KMS-11 (cell line): ENCODE results near the gene MFN1.

Source experiments
- H2AFZ ChIP-seq: fragments of 200-600 bp; sonication (generic); 2 replicates; pipeline ENCODE4 v1.6.1; 2016; ENCODE audit warnings: antibody characterized with exemption, mixed run types, low read depth
- H3K27ac ChIP-seq: fragments of 200-600 bp; sonication (generic); 2 replicates; pipeline ENCODE4 v1.6.1; 2016; ENCODE audit warnings: mild to moderate bottlenecking, mixed run types
- H3K27me3 ChIP-seq: fragments of 200-600 bp; sonication (generic); 2 replicates; pipeline ENCODE4 v1.6.1; 2017; ENCODE audit warnings: mild to moderate bottlenecking, low read depth, mixed run types, moderate library complexity; ENCODE audit not compliant: insufficient read depth
- H3K36me3 ChIP-seq: fragments of 200-600 bp; sonication (generic); 2 replicates; pipeline ENCODE4 v1.6.1; 2017; ENCODE audit warnings: mild to moderate bottlenecking, mixed run types; ENCODE audit not compliant: insufficient read depth
- H3K4me1 ChIP-seq: fragments of 200-600 bp; sonication (generic); 2 replicates; pipeline ENCODE4 v1.6.1; 2016; ENCODE audit warnings: mild to moderate bottlenecking, low read depth, mixed run types; ENCODE audit not compliant: poor library complexity, severe bottlenecking
- H3K4me2 ChIP-seq: fragments of 200-600 bp; sonication (generic); 2 replicates; pipeline ENCODE4 v1.7.0; 2016; ENCODE audit warnings: mild to moderate bottlenecking, mixed run types
- H3K4me3 ChIP-seq: fragments of 200-600 bp; sonication (generic); IDR thresholded peaks from 2 replicates; pipeline ENCODE4 v1.6.1; 2017; ENCODE audit warnings: low read depth, low read length, mixed read lengths; ENCODE audit not compliant: insufficient read depth
- H3K79me2 ChIP-seq: fragments of 200-600 bp; sonication (generic); 2 replicates; pipeline ENCODE4 v1.6.1; 2016; ENCODE audit warnings: low read depth, mixed run types; ENCODE audit not compliant: insufficient read depth
- H3K9ac ChIP-seq: fragments of 200-600 bp; sonication (generic); 2 replicates; pipeline ENCODE4 v1.6.1; 2016; ENCODE audit warnings: mild to moderate bottlenecking, mixed run types
- H4K20me1 ChIP-seq: fragments of 200-600 bp; sonication (generic); 2 replicates; pipeline ENCODE4 v1.6.1; 2016; ENCODE audit warnings: mild to moderate bottlenecking, mixed run types; ENCODE audit not compliant: insufficient read depth
- TF ChIP-seq, protein P1 (sequence below): fragments of 200-600 bp; sonication (generic); conservative IDR thresholded peaks from 2 replicates; pipeline ENCODE4 v1.6.1; 2017; ENCODE audit warnings: low read depth, mild to moderate bottlenecking, antibody characterized with exemption, low read length, moderate library complexity, mixed read lengths

Gene MFN1

DNA sequence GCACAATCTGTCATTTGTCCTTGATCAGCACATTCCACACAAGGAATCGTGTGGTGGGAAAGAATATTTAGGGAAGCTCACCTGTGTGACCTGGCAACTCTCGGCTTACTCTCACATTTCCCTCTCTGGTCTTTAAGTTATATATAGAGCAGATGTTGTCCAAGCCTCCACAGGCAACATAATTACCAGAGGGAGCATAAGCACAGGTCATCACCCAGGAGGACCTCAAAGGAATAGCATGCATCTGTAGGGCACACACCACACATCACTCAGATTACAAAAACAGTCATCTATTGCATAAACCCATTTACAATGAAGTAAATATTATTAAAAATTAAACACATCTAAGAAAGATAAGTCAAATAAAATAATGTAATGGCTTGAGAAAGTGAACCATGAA, 67.3 kb downstream of the MFN1 start:
- no peaks in the 10 kb centered on the region for H3K79me2 ChIP-seq
- H4K20me1 ChIP-seq: no peaks in the 10 kb centered on the region
- H3K9ac ChIP-seq: no peak overlapping the region
- no peak overlapping the region for H3K4me3 ChIP-seq
- no peaks in the 10 kb centered on the region for H3K27me3 ChIP-seq
- no peak overlapping the region for H2AFZ ChIP-seq
- H3K36me3 ChIP-seq: no peaks in the 10 kb centered on the region
- H3K4me1 ChIP-seq: peaks cover 11% of the 10 kb centered on the region
- H3K4me2 ChIP-seq: no peak overlapping the region
- TF ChIP-seq, protein P1, sequence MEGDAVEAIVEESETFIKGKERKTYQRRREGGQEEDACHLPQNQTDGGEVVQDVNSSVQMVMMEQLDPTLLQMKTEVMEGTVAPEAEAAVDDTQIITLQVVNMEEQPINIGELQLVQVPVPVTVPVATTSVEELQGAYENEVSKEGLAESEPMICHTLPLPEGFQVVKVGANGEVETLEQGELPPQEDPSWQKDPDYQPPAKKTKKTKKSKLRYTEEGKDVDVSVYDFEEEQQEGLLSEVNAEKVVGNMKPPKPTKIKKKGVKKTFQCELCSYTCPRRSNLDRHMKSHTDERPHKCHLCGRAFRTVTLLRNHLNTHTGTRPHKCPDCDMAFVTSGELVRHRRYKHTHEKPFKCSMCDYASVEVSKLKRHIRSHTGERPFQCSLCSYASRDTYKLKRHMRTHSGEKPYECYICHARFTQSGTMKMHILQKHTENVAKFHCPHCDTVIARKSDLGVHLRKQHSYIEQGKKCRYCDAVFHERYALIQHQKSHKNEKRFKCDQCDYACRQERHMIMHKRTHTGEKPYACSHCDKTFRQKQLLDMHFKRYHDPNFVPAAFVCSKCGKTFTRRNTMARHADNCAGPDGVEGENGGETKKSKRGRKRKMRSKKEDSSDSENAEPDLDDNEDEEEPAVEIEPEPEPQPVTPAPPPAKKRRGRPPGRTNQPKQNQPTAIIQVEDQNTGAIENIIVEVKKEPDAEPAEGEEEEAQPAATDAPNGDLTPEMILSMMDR: no peak
- H3K27ac ChIP-seq: no peak overlapping the region

DNA sequence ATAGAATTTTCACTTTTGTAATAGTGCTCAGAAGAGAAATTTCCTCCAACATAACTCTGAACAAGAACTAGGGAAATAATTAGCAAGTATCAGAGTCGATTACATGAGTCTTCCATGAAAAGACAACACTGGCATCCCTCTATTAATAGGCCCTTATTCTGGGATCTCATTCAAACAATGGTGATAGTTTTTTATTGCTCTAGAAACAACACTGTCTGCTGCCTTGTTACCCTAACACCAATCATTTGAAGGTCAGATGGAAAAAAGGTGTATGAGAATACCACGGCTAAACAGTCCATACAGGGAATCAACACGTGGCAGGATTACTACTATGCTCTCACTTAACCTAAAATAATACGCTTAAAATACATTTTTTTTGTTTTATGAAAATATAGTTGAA, 67.9 kb downstream of the MFN1 start:
- H2AFZ ChIP-seq: no peak overlapping the region
- no peaks in the 10 kb centered on the region for H3K27me3 ChIP-seq
- no peak overlapping the region for H3K4me3 ChIP-seq
- no peaks in the 10 kb centered on the region for H4K20me1 ChIP-seq
- no peak overlapping the region for H3K27ac ChIP-seq
- peaks cover 11% of the 10 kb centered on the region for H3K4me1 ChIP-seq
- H3K9ac ChIP-seq: no peak overlapping the region
- TF ChIP-seq, protein P1: no peak
- no peak overlapping the region for H3K4me2 ChIP-seq
- no peaks in the 10 kb centered on the region for H3K36me3 ChIP-seq
- H3K79me2 ChIP-seq: no peaks in the 10 kb centered on the region

DNA sequence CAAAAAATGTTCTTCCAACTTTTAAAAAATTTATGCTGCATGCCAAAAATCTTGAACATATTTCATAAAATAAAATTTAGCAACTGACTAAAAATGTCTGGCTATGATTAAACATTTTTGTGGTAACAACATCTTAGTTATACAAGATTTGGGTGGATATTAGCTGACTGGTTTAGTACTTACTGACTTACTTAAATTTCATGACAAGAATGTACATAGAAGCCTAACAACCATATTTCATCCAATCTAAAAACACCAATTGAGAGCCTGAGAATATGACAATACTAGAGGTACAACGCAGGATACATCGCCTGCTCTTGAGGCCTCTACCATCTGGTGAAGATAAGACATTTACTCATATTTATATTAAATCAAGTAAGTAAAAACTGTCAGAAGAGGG, 69.2 kb downstream of the MFN1 start:
- Histone ChIP-seq H3K4me2 (no peak overlapping the region), H2AFZ (no peak overlapping the region), H3K36me3 (no peaks in the 10 kb centered on the region), H3K4me1 (no peaks in the 10 kb centered on the region), H4K20me1 (no peaks in the 10 kb centered on the region), H3K27me3 (no peaks in the 10 kb centered on the region), H3K9ac (no peak overlapping the region), H3K4me3 (no peak overlapping the region), H3K27ac (no peak overlapping the region), H3K79me2 (no peaks in the 10 kb centered on the region)
- TF ChIP-seq, protein P1: no peak

GRCh38 chr3:179418610-179419009, 71.1 kb downstream of the MFN1 start:
- TF ChIP-seq, protein P1: no peak

More at GRCh38 chr3:179418610-179419009, 71.1 kb downstream of the MFN1 start:
- H3K27ac ChIP-seq: no peak overlapping the region
- no peaks in the 10 kb centered on the region for H3K79me2 ChIP-seq
- no peak overlapping the region for H3K9ac ChIP-seq
- H3K27me3 ChIP-seq: no peaks in the 10 kb centered on the region
- no peak overlapping the region for H3K4me3 ChIP-seq
- H4K20me1 ChIP-seq: no peaks in the 10 kb centered on the region
- H2AFZ ChIP-seq: no peak overlapping the region
- H3K36me3 ChIP-seq: no peaks in the 10 kb centered on the region
- no peaks in the 10 kb centered on the region for H3K4me1 ChIP-seq
- H3K4me2 ChIP-seq: no peak overlapping the region
